Measurements from ENCODE around the gene PADI4.
A peak's percentile ranks its signal among the peaks of the same experiment; 100 is the strongest.

PADI4 gene

GRCh38 chr1:17352419-17352909 is 44.5 kb downstream of the PADI4 start:
- DNase-seq, result no peak

GRCh38 chr1:17355898-17356297 is 47.9 kb downstream of the PADI4 start:
- DNase-seq, result peak; percentile 53

GRCh38 chr1:17356387-17357026 is 48.5 kb downstream of the PADI4 start:
- no peak for DNase-seq

- DNase-seq, result no peak
Observed at GRCh38 chr1:17358557-17358956, 50.6 kb downstream of the PADI4 start.

- no peak for DNase-seq
Observed at GRCh38 chr1:17359031-17359430, 51.0 kb downstream of the PADI4 start.

- DNase-seq, result no peak
Observed at GRCh38 chr1:17359808-17360207, 51.8 kb downstream of the PADI4 start.

GRCh38 chr1:17360272-17360956 is 52.4 kb downstream of the PADI4 start:
- DNase-seq, result no peak

- DNase-seq, result no peak
Observed at GRCh38 chr1:17361687-17362086, 53.7 kb downstream of the PADI4 start.

- DNase-seq, result no peak
Observed at GRCh38 chr1:17363351-17363750, 55.4 kb downstream of the PADI4 start.

- DNase-seq, result no peak
Observed at GRCh38 chr1:17363771-17364170, 55.8 kb downstream of the PADI4 start.

- DNase-seq, result no peak
Observed at GRCh38 chr1:17365293-17365692, 57.3 kb downstream of the PADI4 start.

- DNase-seq, result no peak
Observed at GRCh38 chr1:17369466-17369865, 61.5 kb downstream of the PADI4 start.

- DNase-seq, result no peak
Observed at GRCh38 chr1:17370618-17371017, 62.6 kb downstream of the PADI4 start.

- DNase-seq, result no peak
Observed at GRCh38 chr1:17371896-17372295, 63.9 kb downstream of the PADI4 start, which contains the start of gene PADI6. Gene PADI6, plus strand, starts transcription at chr1:17372196. Its CDS starts 50 bp downstream, at chr1:17372246.

GRCh38 chr1:17372955-17373354 is 65.0 kb downstream of the PADI4 start:
- no peak for DNase-seq

- no peak for DNase-seq
Observed at GRCh38 chr1:17375651-17376050, 67.7 kb downstream of the PADI4 start.

GRCh38 chr1:17377325-17377953 is 69.4 kb downstream of the PADI4 start:
- no peak for DNase-seq

GRCh38 chr1:17381161-17381560 is 73.2 kb downstream of the PADI4 start:
- DNase-seq, result no peak

- DNase-seq, result no peak
Observed at GRCh38 chr1:17392199-17392740, 84.3 kb downstream of the PADI4 start.

- DNase-seq, result no peak
Observed at GRCh38 chr1:17393230-17393629, 85.2 kb downstream of the PADI4 start.

- DNase-seq, result no peak
Observed at GRCh38 chr1:17397910-17398695, 90.1 kb downstream of the PADI4 start.

GRCh38 chr1:17400725-17401341 is 92.8 kb downstream of the PADI4 start:
- no peak for DNase-seq
